A549 (cell line): Measurements from ENCODE around the gene LARGE2. TPM values are rescaled to one million over a fixed set of nuclear protein-coding genes. Genes with fewer than 3 reads are reported as not detected.

Source experiments
- ATAC-seq, 2 experiments: fragments of 200-7000 bp in 1 of 2; fragments of >200 bp in 1 of 2; cut with Nextera tagmentation in 1 of 2; cut with Tn5 transposase in 1 of 2; 3 replicates each; pipeline versions ENCODE4 v1.8.0 to v1.9.1; 2018 to 2020; ENCODE audit warnings: mild to moderate bottlenecking in 1 of 2, moderate library complexity in 1 of 2
- CTCF ChIA-PET: fragments of 300-600 bp; sonication (Branson Sonifier 250); formaldehyde crosslinking; extraction: SDS; loops from one replicate; lab custom pipeline; 2021; ENCODE audit warnings: antibody characterized with exemption, inconsistent platforms; lab: Yijun Ruan, JAX
- POLR2A ChIA-PET: fragments of 350-600 bp; formaldehyde crosslinking; extraction: SDS; loops from one replicate; lab custom pipeline; 2021; ENCODE audit warnings: antibody characterized with exemption, inconsistent platforms; lab: Yijun Ruan, JAX
- DNase-seq, 2 experiments: peaks; one replicate each; pipeline versions ENCODE4 v3.0.0 to v3.0.0-alpha.2; 2011 to 2016; ENCODE audit warnings: low read depth in 1 of 2, low spot score in 1 of 2
- FAIRE-seq: peaks from 2 replicates; lab custom pipeline; 2011; peaks lifted over from hg19 to GRCh38; lab: Jason Lieb, UNC
- H3K27ac ChIP-seq, 2 experiments: fragments of >200 bp; sonication (Bioruptor Twin); formaldehyde crosslinking; 3 replicates each; pipeline ENCODE4 v1.5.1; 2016 to 2017
- H3K4me1 ChIP-seq: fragments of >200 bp; sonication (Bioruptor Twin); formaldehyde crosslinking; 3 replicates; pipeline ENCODE4 v1.6.1; 2016
- H3K4me2 ChIP-seq: fragments of >200 bp; sonication (Bioruptor Twin); formaldehyde crosslinking; 3 replicates; pipeline ENCODE4 v1.6.1; 2016
- H3K4me3 ChIP-seq: fragments of >200 bp; sonication (Bioruptor Twin); formaldehyde crosslinking; 3 replicates; pipeline ENCODE4 v1.5.1; 2016
- H3K9me3 ChIP-seq: fragments of >200 bp; sonication (Bioruptor Twin); formaldehyde crosslinking; 3 replicates; pipeline ENCODE4 v1.6.1; 2016
- ATOH8 ChIP-seq: fragments of 250-450 bp; sonication (Bioruptor Pico); IDR thresholded peaks from 2 replicates; pipeline ENCODE4 v1.5.0; 2020; ENCODE audit warnings: low read depth, mild to moderate bottlenecking, moderate library complexity
- BCL3 ChIP-seq: fragments of >200 bp; sonication (Bioruptor Twin); formaldehyde crosslinking; IDR thresholded peaks from 3 replicates; pipeline ENCODE4 v1.6.1; 2016
- CEBPB ChIP-seq, 2 experiments: fragments of >200 bp in 1 of 2; sonication (Bioruptor Twin) in 1 of 2; formaldehyde crosslinking in 1 of 2; IDR thresholded peaks; 2 replicates each; pipeline ENCODE4 v1.6.1; 2012 to 2016
- CHD4 ChIP-seq: fragments of 200-600 bp; sonication (generic); IDR thresholded peaks from 2 replicates; pipeline ENCODE4 v1.6.1; 2016; ENCODE audit warnings: antibody characterized with exemption, mild to moderate bottlenecking, borderline replicate concordance
- CTCF ChIP-seq: fragments of >200 bp; sonication (Bioruptor Twin); formaldehyde crosslinking; IDR thresholded peaks from 3 replicates; pipeline ENCODE4 v1.5.1; 2016
- E2F6 ChIP-seq: IDR thresholded peaks from 2 replicates; pipeline ENCODE4 v1.6.1; 2012; ENCODE audit warnings: low read depth, borderline replicate concordance
- ELK1 ChIP-seq: fragments of 150-350 bp; IDR thresholded peaks from 2 replicates; pipeline ENCODE4 v1.6.1; 2014; ENCODE audit warnings: low read depth, mild to moderate bottlenecking, low read length
- EP300 ChIP-seq, 2 experiments: fragments of >200 bp; sonication (Bioruptor Twin); formaldehyde crosslinking; IDR thresholded peaks; 2 replicates in 1 of 2; 3 replicates in 1 of 2; pipeline ENCODE4 v1.6.1; 2016 to 2017
- FOSB ChIP-seq: fragments of 250-450 bp; sonication (Bioruptor Pico); IDR thresholded peaks from 2 replicates; pipeline ENCODE4 v1.5.0; 2020; ENCODE audit warnings: mild to moderate bottlenecking, moderate library complexity
- FOXS1 ChIP-seq: fragments of 250-450 bp; sonication (Bioruptor Pico); IDR thresholded peaks from 2 replicates; pipeline ENCODE4 v1.5.0; 2020; ENCODE audit warnings: mild to moderate bottlenecking, moderate library complexity
- HEYL ChIP-seq: fragments of 250-450 bp; sonication (Bioruptor Pico); IDR thresholded peaks from 2 replicates; pipeline ENCODE4 v1.8.0; 2021; ENCODE audit warnings: mild to moderate bottlenecking, moderate library complexity
- HOXA7 ChIP-seq: fragments of 250-450 bp; sonication (Bioruptor Pico); IDR thresholded peaks from 2 replicates; pipeline ENCODE4 v1.5.0; 2020; ENCODE audit warnings: mild to moderate bottlenecking, moderate library complexity
- HOXB13 ChIP-seq: fragments of 250-450 bp; sonication (Bioruptor Pico); IDR thresholded peaks from 2 replicates; pipeline ENCODE4 v1.5.0; 2020; ENCODE audit warnings: low read depth, mild to moderate bottlenecking, moderate library complexity
- HOXB5 ChIP-seq: fragments of 250-450 bp; sonication (Bioruptor Pico); IDR thresholded peaks from 2 replicates; pipeline ENCODE4 v1.5.0; 2020; ENCODE audit warnings: mild to moderate bottlenecking, moderate library complexity
- MAX ChIP-seq: IDR thresholded peaks from 2 replicates; pipeline ENCODE4 v1.6.1; 2012
- MAZ ChIP-seq: fragments of 150-350 bp; IDR thresholded peaks from 2 replicates; pipeline ENCODE4 v1.6.1; 2014; ENCODE audit warnings: antibody characterized with exemption, low read depth, low read length, borderline replicate concordance
- NFE2L2 ChIP-seq: fragments of 150-350 bp; conservative IDR thresholded peaks from 2 replicates; pipeline ENCODE4 v1.6.1; 2014; ENCODE audit warnings: low read length
- NR3C1 ChIP-seq: fragments of >200 bp; sonication (Bioruptor Twin); formaldehyde crosslinking; IDR thresholded peaks from 3 replicates; pipeline ENCODE4 v1.6.1; 2017
- POLR2AphosphoS2 ChIP-seq: conservative IDR thresholded peaks from 2 replicates; pipeline ENCODE4 v1.6.1; 2012; ENCODE audit warnings: low read length, improper control_type of control experiment, inconsistent platforms
- RAD21 ChIP-seq, 2 experiments: fragments of >200 bp in 1 of 2; sonication (Bioruptor Twin) in 1 of 2; formaldehyde crosslinking in 1 of 2; IDR thresholded peaks in 1 of 2; conservative IDR thresholded peaks in 1 of 2; 2 replicates in 1 of 2; 3 replicates in 1 of 2; pipeline ENCODE4 v1.6.1; 2012 to 2018; ENCODE audit warnings: inconsistent platforms in 1 of 2
- SMC3 ChIP-seq: fragments of >200 bp; sonication (Bioruptor Twin); formaldehyde crosslinking; IDR thresholded peaks from 3 replicates; pipeline ENCODE4 v1.6.1; 2018; ENCODE audit warnings: inconsistent platforms
- SREBF2 ChIP-seq: fragments of 450-650 bp; IDR thresholded peaks from 2 replicates; pipeline ENCODE4 v1.6.1; 2014; ENCODE audit warnings: mild to moderate bottlenecking, moderate library complexity
- TP53 ChIP-seq: fragments of 250-450 bp; sonication (Bioruptor Pico); IDR thresholded peaks from 2 replicates; pipeline ENCODE4 v1.5.0; 2021; ENCODE audit warnings: mild to moderate bottlenecking, moderate library complexity
- USF2 ChIP-seq: fragments of 450-650 bp; IDR thresholded peaks from 2 replicates; pipeline ENCODE4 v1.6.1; 2014; ENCODE audit warnings: antibody characterized with exemption
- ZC3H11A ChIP-seq: fragments of 450-650 bp; IDR thresholded peaks from 2 replicates; pipeline ENCODE4 v1.6.1; 2014; ENCODE audit warnings: antibody characterized with exemption, mild to moderate bottlenecking
- ZFP36 ChIP-seq: fragments of 450-650 bp; IDR thresholded peaks from 2 replicates; pipeline ENCODE4 v1.6.1; 2014; ENCODE audit warnings: borderline replicate concordance; ENCODE audit not compliant: partially characterized antibody
- WGBS: methylation state at CpG from one replicate; pipeline ENCODE4 v1.1.6; 2017; ENCODE audit errors: missing lambda C conversion rate; 5-methylcytosine and 5-hydroxymethylcytosine counted together
- polyA plus RNA-seq, 4 experiments: library from polyadenylated mRNA; depleted of rRNA in 3 of 4; stranded (reverse); fragments of >200 nt; fragmentation: RNase III in 1 of 4; extraction: RNeasy Plus Mini Kit Qiagen cat#74134 plus additional on column Dnase treatment in 1 of 4; gene quantifications; 2 replicates in 3 of 4; 3 replicates in 1 of 4; pipeline ENCODE4 v1.2.3, GENCODE V29; 2011 to 2017

The LARGE2 gene
- polyA plus RNA-seq, 2 of the 4 experiments (the other 2 are of a cell fraction): 0.97 to 2.3 TPM

DNA sequence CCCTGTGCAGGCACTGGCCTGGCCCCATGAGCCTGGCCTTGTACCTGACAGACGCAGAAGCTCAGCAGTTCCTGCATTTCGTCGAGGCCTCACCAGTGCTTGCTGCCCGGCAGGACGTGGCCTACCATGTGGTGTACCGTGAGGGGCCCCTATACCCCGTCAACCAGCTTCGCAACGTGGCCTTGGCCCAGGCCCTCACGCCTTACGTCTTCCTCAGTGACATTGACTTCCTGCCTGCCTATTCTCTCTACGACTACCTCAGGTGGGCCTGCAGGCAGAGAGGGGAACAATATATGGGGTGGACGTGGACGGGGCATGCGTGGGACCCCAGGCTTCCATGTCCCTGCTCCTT, 4.9 kb downstream of the LARGE2 start:
- ChIA-PET POLR2A (interaction anchor here (2.0 kb wide), 1 partner anchor 10 kb away, joined by 7 read pairs; the partner anchor contains the start of gene PEX16), CTCF (interaction anchor here (0.6 to 1.9 kb wide), 5 partner anchors 10 to 172 kb away, joined by 3 to 9 read pairs (median 3); partner anchors contain the start of gene PEX16)
- 87% methylated on average over 15 of the region's 15 CpGs for WGBS
- no peak overlapping the region for H3K4me2 ChIP-seq
- TF ChIP-seq ELK1: no peak
- TF ChIP-seq E2F6: no peak
- no peak for TF ChIP-seq CEBPB (IDR thresholded peaks at IDR 0.05)
- no peak for TF ChIP-seq CTCF
- no peak for TF ChIP-seq ZFP36
- TF ChIP-seq HEYL (CRISPR knock-in tag): no peak
- TF ChIP-seq FOXS1 (CRISPR knock-in tag): no peak
- TF ChIP-seq ZC3H11A: no peak
- no peak for TF ChIP-seq HOXB5
- TF ChIP-seq POLR2AphosphoS2: no peak
- no peak for TF ChIP-seq MAX
- no peak for TF ChIP-seq ATOH8 (CRISPR knock-in tag)
- TF ChIP-seq SREBF2: no peak
- TF ChIP-seq RAD21 (conservative IDR thresholded peaks at IDR 0.05 in 1 of 2, IDR thresholded peaks at IDR 0.05 in 1 of 2): no peak
- TF ChIP-seq EP300 (IDR thresholded peaks at IDR 0.05): no peak
- no peak for TF ChIP-seq SMC3
- TF ChIP-seq FOSB (CRISPR knock-in tag): no peak
- no peak overlapping the region for H3K4me3 ChIP-seq
- no peaks in the 10 kb centered on the region for H3K9me3 ChIP-seq
- no peak; a peak in 1 of 6 replicates for ATAC-seq
- FAIRE-seq: no peak
- DNase-seq: no peak
- H3K27ac ChIP-seq: no peak overlapping the region
- peaks cover 11% of the 10 kb centered on the region for H3K4me1 ChIP-seq

DNA sequence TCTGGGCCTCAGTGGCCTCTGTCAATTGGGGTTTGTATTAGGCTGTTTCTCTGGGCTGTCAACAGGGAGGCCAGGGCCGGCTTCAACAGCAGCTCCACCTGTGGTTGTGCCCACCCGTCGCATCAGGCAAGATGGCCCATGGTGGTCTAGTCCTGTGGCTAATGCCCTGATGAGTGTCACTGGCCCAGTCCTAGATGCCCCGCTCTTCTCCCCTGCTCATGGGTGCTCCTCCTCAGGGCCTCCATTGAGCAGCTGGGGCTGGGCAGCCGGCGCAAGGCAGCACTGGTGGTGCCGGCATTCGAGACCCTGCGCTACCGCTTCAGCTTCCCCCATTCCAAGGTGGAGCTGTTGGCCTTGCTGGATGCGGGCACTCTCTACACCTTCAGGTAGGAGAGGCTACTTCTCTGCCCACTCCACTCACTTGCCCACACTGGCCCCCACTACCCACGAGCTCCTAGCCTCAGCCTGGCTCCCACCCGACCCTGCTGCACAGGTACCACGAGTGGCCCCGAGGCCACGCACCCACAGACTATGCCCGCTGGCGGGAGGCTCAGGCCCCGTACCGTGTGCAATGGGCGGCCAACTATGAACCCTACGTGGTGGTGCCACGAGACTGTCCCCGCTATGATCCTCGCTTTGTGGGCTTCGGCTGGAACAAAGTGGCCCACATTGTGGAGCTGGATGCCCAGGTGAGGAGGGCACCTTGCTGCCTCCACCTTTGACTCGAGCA, 5.4 kb downstream of the LARGE2 start:
- FAIRE-seq (no peak), ATAC-seq (no peak), DNase-seq (no peak)
- no peak overlapping the region for H3K27ac ChIP-seq
- H3K4me3 ChIP-seq: no peak overlapping the region
- ChIA-PET POLR2A (interaction anchor here (0.6 to 2.0 kb wide), 2 partner anchors 10 to 194 kb away, joined by 3 to 7 read pairs; partner anchors contain the start of gene PEX16), CTCF (interaction anchor here (0.6 to 1.9 kb wide), 7 partner anchors 10 to 172 kb away, joined by 3 to 9 read pairs (median 3); partner anchors contain the start of gene PEX16)
- no peaks in the 10 kb centered on the region for H3K9me3 ChIP-seq
- no peak overlapping the region for H3K4me2 ChIP-seq
- peaks cover 11% of the 10 kb centered on the region for H3K4me1 ChIP-seq
- WGBS: 86% methylated on average over 14 of the region's 27 CpGs
- no peak for TF ChIP-seq NFE2L2
- TF ChIP-seq HOXB13: no peak
- TF ChIP-seq ZC3H11A: no peak
- no peak for TF ChIP-seq USF2
- no peak for TF ChIP-seq BCL3
- no peak for TF ChIP-seq CHD4
- no peak for TF ChIP-seq RAD21 (conservative IDR thresholded peaks at IDR 0.05 in 1 of 2, IDR thresholded peaks at IDR 0.05 in 1 of 2)
- TF ChIP-seq NR3C1: no peak
- TF ChIP-seq MAZ: no peak
- TF ChIP-seq ELK1: no peak
- no peak for TF ChIP-seq HOXA7 (CRISPR knock-in tag)
- no peak for TF ChIP-seq TP53 (CRISPR knock-in tag)
